Stimulated activated CD4-positive, alpha-beta T cell treated with anti-CD3 and anti-CD28 coated beads, Interleukin-12 subunit alpha, Interleukin-12 subunit beta, amount 100 ng/mL, for 4 hours (primary cell): Measurements from ENCODE around the gene KANSL1L.
"Not testable (repeated sequence)": the region's sequence is repeated elsewhere in the genome, so short reads cannot be mapped to it uniquely, and the experiment has no call there.

Experiments
- DNase-seq: peaks from one replicate; pipeline ENCODE4 v3.0.0-alpha.2; 2020

The KANSL1L gene, protein sequence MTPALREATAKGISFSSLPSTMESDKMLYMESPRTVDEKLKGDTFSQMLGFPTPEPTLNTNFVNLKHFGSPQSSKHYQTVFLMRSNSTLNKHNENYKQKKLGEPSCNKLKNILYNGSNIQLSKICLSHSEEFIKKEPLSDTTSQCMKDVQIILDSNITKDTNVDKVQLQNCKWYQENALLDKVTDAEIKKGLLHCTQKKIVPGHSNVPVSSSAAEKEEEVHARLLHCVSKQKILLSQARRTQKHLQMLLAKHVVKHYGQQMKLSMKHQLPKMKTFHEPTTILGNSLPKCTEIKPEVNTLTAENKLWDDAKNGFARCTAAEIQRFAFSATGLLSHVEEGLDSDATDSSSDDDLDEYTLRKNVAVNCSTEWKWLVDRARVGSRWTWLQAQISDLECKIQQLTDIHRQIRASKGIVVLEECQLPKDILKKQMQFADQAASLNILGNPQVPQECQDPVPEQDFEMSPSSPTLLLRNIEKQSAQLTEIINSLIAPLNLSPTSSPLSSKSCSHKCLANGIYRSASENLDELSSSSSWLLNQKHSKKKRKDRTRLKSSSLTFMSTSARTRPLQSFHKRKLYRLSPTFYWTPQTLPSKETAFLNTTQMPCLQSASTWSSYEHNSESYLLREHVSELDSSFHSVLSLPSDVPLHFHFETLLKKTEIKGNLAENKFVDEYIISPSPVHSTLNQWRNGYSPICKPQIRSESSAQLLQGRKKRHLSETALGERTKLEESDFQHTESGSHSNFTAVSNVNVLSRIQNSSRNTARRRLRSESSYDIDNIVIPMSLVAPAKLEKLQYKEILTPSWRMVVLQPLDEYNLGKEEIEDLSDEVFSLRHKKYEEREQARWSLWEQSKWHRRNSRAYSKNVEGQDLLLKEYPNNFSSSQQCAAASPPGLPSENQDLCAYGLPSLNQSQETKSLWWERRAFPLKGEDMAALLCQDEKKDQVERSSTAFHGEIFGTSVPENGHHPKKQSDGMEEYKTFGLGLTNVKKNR

DNA sequence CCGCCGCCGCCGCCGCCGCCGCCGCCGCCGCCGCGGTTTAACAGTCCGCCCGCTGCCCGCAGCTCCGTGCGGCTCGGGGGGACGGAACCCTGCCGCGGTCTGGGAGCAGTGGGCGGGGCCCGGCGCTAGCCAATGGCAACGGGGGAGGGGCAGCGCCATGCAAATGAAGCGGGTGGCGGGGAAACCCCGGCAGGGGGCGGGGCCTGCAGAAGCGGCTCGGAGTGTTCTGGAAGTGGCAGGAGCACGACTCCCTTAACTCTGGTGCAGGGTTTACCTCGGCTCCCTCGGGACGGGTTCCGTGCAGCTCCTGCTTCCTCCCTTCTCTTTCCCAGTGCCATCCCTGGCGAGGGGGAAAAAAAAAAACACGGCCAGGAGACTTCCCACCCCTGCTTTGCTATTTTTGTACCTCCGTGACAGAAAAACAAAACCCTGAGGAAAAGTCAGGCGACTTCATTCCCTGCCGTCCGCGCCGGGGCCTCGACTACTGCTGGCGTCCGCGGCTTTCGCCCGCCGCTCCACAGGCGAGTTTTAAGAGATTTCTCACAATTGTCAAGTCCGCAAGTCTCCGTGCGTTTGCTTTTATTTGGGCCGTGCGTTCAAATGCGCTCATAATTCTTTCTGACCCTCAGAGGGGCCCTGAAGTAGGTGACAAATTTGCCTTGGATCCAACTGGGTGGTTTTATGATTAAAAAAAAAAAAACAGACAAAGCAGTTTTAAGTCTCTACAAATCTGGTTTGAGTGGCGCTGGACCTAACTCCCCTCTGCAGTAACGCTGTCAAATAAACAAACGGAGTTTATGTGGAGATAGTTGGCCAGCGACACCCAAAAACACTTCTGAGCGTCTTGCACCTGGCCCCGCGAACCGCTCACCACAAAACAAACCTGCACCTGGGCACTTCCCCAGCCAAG, at the start of gene KANSL1L:
KANSL1L (minus strand) TSS at position 101 of the 910 bp plus-strand sequence. CDS start 16,827 bp downstream, outside the sequence.
- DNase-seq = peak; percentile 97

DNA sequence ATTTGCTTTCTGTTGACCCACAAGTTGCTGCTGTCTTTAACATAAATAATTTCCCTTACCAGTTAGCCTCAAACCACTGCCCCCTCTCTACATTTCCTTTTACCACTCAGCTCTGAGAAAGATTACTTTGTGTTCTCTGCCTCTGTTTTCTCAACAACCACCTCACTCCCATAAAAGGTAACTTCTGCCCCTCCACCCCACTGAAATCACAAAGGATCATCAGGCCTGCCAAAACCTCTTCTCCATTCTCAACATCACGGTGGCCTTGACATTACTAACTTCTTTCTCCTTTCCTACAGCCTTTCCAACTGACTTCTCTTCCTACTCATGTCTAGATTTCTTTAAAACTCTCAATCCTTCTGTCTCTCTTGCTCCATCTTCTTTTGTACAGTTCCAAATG, 43.9 kb upstream of the KANSL1L start:
- DNase-seq = no peak

DNA sequence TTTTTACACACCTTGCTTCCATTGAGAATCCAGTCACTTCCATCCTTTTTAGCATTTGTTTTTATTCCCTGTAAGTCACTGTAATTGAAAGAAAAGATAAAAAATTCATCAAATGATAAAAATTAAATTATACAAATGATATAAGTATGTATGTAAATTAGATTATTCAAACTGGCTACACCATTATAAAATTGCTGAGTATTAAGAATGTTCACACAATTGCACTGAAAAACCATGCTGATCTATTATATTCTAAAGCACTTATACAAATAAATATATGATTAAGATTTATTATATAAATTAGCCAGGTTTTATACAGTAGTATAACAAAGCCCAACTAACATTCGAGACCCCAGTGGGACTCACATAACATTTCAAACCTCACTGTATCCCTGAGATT, 39.0 kb upstream of the KANSL1L start:
- no peak for DNase-seq

GRCh38 chr2:210207929-210208328, 36.7 kb upstream of the KANSL1L start:
- no peak for DNase-seq

GRCh38 chr2:210203558-210203957, 32.3 kb upstream of the KANSL1L start:
- no peak for DNase-seq

DNA sequence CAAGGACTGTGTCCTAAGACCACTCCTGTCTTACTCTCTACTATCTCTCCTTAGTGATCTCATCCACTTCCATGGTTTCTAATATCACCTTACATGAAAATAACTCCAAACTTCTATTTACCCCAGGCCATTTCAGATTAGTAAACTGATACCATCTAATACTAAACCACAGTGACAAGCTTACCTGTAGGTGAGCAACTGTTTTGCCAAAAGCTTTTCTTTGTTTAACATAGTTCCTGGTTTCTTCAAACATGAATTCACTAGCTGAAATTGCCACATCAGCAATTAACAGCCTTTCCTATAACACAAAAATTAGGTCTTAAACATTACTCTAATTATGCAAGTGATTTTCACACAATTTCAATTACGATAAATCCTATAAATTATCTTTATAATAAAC, 31.9 kb upstream of the KANSL1L start:
- DNase-seq = no peak

DNA sequence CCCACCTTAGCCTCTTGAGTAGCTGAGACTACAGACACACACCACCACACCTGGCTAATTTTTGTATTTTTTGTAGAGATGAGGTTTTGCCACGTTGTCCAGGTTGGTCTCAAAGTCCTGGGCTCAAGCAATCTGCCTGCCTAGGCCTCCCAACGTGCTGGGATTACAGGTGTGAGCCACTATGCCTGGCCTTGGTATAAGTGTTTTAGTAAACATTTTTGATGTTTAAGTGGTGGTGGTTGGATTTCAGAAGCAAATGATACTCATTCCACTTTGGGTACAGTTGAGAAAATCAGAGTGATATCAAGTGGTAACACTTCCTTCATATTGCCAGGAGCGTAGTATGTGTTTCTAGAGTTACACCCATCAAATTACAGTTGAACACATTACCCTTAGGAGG, 28.6 kb upstream of the KANSL1L start:
- no peak for DNase-seq

- no peak for DNase-seq
Measured at GRCh38 chr2:210199186-210199765, 28.1 kb upstream of the KANSL1L start.

GRCh38 chr2:210198326-210198725, 27.1 kb upstream of the KANSL1L start:
- DNase-seq = no peak

- no peak for DNase-seq
Measured at GRCh38 chr2:210197720-210198119, 26.5 kb upstream of the KANSL1L start.

DNA sequence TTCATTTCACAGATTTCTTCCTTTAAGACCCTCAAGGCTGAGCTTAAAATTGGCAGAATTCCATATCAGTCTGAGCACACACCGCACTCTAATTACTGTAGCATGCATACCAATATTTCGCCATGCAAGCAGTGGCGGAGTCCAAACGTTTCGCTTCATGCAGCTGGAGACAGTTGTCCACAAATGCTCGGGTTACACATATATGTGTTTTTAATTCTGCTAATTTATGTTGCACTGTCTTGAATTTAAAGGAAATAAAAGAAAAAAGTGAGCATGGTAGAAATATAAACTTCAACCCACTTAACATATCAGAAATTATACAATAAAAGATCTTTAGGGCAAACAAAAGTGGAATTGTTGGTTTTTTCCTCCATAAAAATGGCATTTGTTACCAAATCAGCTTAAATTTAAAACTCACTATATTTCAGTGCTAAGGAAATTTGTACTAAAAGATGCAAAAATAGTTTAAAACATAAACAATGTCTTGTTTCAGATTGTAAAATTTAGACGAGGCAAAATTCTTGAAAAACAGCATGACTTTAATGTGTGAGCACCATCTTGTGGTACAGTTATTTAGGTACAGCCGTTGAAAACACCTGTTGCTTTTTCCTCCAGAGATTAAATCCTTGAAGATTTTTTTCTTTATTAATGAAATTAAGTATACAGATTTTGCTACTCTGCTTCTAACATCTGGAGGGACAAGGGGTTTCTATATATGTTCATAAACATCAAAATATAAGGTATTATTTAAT, 24.1 kb upstream of the KANSL1L start:
- no peak for DNase-seq

DNA sequence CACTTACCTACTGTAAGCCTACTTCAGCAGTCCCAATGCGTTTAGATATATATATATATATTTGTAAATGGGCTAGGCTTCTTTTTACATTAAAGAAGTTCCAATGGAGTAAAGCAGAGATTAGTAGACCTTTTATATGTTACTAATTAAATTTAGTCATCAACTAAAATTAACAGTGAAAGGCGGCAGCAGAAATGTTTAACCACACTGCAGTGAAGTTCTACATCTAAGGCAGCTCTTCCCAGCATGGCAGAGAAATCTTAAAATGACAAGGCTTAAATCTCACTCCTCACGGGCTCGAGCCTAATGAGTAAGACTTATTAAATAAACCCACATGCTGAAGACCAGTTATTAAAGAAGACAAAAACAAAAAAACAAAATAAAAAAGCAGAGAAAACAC, 19.1 kb upstream of the KANSL1L start:
- DNase-seq = no peak

DNA sequence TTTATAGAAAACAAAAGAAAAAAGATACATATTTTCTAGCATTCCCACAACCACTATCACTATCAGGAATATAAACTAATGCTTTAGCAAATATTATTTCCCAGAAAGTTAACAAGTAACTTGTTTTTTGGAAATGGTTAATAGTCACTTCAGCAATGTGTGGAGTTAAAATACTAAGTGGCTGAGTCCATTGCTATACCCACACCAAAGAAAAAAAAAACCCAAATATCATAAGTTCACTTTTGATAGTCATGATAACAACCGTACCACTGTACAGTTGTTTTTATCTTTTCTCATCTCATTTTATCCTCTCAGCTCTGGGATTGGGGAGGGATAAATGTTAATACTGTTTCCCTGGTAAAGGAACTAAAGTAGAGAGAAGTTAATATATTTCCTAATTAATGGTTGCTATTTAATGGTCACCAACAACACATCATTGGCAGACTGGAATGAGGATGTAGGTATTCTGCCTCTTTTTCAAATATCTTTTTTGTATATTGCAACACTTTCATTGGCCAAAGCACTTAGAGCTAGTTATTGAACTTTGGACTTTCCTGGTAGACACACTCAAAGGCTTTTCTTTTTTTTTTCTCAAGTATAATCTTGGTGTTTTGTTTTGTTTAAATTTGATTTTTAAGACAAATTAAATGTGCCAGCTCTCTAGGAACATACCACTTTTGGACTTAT, 18.4 kb upstream of the KANSL1L start:
- DNase-seq = no peak

GRCh38 chr2:210188755-210189154, 17.5 kb upstream of the KANSL1L start:
- no peak for DNase-seq

DNA sequence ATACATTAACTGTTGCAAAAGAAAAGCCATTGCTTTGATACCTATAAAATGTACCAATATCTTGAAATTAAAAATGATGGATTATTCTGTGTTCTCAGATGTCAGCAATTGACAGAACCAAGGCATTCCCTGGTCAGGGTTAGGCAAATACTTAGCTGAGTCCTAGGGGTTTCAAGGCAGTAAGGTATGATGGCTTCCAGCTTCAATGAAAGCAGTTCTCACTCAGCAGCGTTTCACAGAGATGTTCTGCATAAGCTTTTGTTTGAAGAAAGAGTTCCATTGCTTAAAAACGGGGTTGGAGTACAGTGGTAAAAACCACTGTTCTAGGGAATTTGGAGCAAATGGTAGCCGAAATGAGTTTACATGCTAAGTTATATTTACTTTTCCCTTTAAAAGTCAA, 17.0 kb upstream of the KANSL1L start:
- no peak for DNase-seq

GRCh38 chr2:210183936-210184335, 12.7 kb upstream of the KANSL1L start:
- DNase-seq = not testable (repeated sequence)

DNA sequence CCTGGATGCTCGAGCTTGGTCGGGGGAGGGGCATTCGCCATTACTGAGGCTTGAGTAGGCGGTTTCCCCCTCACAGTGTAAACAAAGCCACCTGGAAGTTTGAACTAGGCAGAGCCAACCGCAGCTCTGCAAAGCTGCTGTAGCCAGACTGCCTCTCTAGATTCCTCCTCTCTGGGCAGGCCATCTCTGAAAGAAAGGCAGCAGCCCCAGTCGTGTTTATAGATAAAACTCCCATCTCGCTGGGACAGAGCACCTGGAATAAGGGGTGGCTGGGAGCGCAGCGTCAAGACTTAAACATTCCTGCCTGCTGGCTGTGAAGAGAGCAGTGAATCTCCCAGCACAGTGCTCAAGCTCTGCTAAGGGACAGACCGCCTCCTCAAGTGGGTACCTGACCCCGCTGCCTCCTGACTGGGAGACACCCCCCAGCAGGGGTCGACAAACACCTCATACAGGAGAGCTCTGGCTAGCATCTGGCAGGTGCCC, 10.4 kb upstream of the KANSL1L start:
- DNase-seq = not testable (repeated sequence)

DNA sequence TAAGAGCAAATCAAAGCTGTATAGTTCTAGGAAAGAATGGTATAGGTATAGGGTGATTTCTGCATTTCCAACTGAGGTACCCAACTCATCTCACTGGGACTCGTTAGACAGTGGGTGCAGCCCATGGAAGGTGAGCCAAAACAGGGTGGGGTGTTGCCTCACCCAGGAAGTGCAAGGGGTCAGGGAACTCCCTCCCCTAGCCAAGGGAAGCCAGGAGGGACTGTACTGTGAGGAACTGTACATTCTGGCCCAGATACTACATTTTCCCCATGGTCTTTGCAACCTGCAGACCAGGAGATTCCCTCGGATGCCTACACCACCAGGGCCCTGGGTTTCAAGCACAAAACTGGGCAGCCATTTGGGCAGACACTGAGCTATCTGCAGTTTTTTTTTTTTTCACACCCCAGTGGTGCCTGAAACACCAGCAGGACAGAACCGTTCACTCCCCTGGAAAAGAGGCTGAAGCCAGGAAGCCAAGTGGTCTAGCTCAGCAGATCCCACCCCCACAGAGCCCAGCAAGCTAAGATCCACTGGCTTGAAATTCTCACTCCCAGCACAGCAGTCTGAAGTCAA, 9.9 kb upstream of the KANSL1L start:
- not testable (repeated sequence) for DNase-seq

- DNase-seq = no peak
Measured at GRCh38 chr2:210180477-210180876, 9.3 kb upstream of the KANSL1L start.

GRCh38 chr2:210179351-210179990, 8.3 kb upstream of the KANSL1L start:
- DNase-seq = no peak
